GM06990 (cell line): ENCODE data around the gene AATF.

Experiments
- DNase-seq: peaks from one replicate; pipeline ENCODE4 v3.0.0-alpha.2; 2011; ENCODE audit not compliant: insufficient read length; ENCODE audit errors: extremely low read depth
- H3K27me3 ChIP-seq: replicated peaks from 2 replicates; pipeline ENCODE4 v1.6.0; 2011; ENCODE audit warnings: low read length; ENCODE audit not compliant: control insufficient read depth, insufficient read depth
- H3K36me3 ChIP-seq: 2 replicates; pipeline ENCODE4 v1.5.1; 2011; ENCODE audit warnings: low read length; ENCODE audit not compliant: control insufficient read depth, insufficient read depth
- H3K4me3 ChIP-seq: replicated peaks from 2 replicates; pipeline ENCODE4 v1.5.1; 2011; ENCODE audit warnings: low read depth, mild to moderate bottlenecking, control low read depth, low read length
- TF ChIP-seq, protein P1 (sequence below): IDR thresholded peaks from 2 replicates; pipeline ENCODE4 v1.5.1; 2011; ENCODE audit warnings: low read length, control low read depth, mild to moderate bottlenecking, inconsistent platforms; ENCODE audit not compliant: insufficient read depth, poor library complexity, severe bottlenecking

Gene AATF

GRCh38 chr17:37025238-37025637 is 76.5 kb downstream of the AATF start:
- no peak for DNase-seq
- TF ChIP-seq, protein P1, sequence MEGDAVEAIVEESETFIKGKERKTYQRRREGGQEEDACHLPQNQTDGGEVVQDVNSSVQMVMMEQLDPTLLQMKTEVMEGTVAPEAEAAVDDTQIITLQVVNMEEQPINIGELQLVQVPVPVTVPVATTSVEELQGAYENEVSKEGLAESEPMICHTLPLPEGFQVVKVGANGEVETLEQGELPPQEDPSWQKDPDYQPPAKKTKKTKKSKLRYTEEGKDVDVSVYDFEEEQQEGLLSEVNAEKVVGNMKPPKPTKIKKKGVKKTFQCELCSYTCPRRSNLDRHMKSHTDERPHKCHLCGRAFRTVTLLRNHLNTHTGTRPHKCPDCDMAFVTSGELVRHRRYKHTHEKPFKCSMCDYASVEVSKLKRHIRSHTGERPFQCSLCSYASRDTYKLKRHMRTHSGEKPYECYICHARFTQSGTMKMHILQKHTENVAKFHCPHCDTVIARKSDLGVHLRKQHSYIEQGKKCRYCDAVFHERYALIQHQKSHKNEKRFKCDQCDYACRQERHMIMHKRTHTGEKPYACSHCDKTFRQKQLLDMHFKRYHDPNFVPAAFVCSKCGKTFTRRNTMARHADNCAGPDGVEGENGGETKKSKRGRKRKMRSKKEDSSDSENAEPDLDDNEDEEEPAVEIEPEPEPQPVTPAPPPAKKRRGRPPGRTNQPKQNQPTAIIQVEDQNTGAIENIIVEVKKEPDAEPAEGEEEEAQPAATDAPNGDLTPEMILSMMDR: no peak
- H3K36me3 ChIP-seq: peaks cover 2% of the 10 kb centered on the region; the same call in 1 of the 2 replicates

GRCh38 chr17:37025847-37026530 is 77.2 kb downstream of the AATF start:
- no peak for DNase-seq
- TF ChIP-seq, protein P1: no peak

More at GRCh38 chr17:37025238-37025637, 76.5 kb downstream of the AATF start:
- no peaks in the 10 kb centered on the region for H3K27me3 ChIP-seq
- no peak overlapping the region for H3K4me3 ChIP-seq

GRCh38 chr17:37026531-37026869 is 77.7 kb downstream of the AATF start:
- H3K27me3 ChIP-seq: no peaks in the 10 kb centered on the region
- H3K36me3 ChIP-seq: peaks cover 2% of the 10 kb centered on the region; the same call in 1 of the 2 replicates
- no peak overlapping the region for H3K4me3 ChIP-seq
- TF ChIP-seq, protein P1: no peak
- no peak for DNase-seq

More at GRCh38 chr17:37025847-37026530, 77.2 kb downstream of the AATF start:
- Histone ChIP-seq H3K4me3 (no peak overlapping the region), H3K36me3 (peaks cover 2% of the 10 kb centered on the region; the same call in 1 of the 2 replicates), H3K27me3 (no peaks in the 10 kb centered on the region)

DNA sequence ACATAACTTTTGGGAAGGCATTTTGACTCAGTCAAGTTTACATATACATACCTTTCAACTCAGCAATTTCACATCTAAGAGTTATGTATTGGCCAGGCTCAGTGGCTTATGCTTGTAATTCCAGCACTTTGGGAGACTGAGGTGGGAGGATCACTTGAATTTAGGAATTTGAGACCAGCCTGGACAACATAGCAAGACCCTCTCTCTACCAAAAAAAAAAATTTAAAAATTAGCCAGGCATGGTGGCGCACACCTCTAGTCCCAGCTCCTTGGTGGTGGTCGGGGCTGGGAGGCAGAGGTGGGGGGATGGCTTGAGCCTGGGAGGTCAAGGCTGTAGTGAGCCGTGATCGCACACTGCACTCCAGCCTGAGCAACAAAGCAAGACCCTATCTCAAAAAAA is 79.3 kb downstream of the AATF start:
- H3K27me3 ChIP-seq: no peaks in the 10 kb centered on the region
- H3K36me3 ChIP-seq: peaks cover 2% of the 10 kb centered on the region; the same call in 1 of the 2 replicates
- H3K4me3 ChIP-seq: no peak overlapping the region
- no peak for DNase-seq
- TF ChIP-seq, protein P1: no peak

DNA sequence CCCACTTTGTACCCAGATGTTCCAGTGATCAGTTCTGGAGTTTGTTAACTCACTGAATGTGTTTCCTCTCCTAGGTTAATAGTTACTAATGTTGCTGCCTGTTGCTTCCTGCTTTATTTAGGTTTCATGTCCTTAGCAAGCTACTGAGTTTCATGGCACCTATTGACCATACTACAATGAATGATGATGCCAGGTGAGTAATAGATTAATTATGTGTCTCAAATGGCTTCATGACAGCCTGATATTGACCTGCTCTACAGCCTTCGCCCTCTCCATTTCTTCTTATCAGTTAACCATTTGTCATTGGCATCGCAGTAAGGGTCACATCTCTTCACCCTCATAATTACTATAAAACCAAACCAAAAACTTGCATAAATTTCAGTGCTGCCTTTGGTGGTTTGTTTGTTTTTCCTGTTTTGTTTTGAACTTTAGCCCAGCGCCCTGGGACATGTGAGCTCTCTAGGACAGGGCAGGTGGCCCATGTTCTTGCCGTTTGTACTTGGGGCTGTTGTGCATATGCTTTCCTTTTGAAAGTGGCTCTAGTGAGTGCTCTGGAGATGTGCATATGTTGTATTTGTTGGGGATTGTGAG is 82.8 kb downstream of the AATF start:
- TF ChIP-seq, protein P1: no peak
- Histone ChIP-seq H3K27me3 (no peaks in the 10 kb centered on the region), H3K36me3 (no peaks in the 10 kb centered on the region; the same call in 1 of the 2 replicates), H3K4me3 (no peak overlapping the region)
- DNase-seq: no peak
